H54 (cell line): ENCODE measurements around the gene ZNF280B.
A peak's percentile ranks its signal among the peaks of the same experiment; 100 is the strongest.
"Not testable (repeated sequence)": the region's sequence is repeated elsewhere in the genome, so short reads cannot be mapped to it uniquely, and the experiment has no call there.

Source experiments
- DNase-seq: peaks from one replicate; pipeline ENCODE4 v3.0.0; 2011; ENCODE audit warnings: low spot score, mixed read lengths; ENCODE audit not compliant: insufficient read length
- FAIRE-seq: peaks from 3 replicates; lab custom pipeline; 2011; peaks lifted over from hg19 to GRCh38; lab: Jason Lieb, UNC
- POLR2A ChIP-seq: IDR thresholded peaks from 2 replicates; pipeline ENCODE4 v1.6.1; 2011; ENCODE audit warnings: low read depth, mild to moderate bottlenecking, low read length

The ZNF280B gene

DNA sequence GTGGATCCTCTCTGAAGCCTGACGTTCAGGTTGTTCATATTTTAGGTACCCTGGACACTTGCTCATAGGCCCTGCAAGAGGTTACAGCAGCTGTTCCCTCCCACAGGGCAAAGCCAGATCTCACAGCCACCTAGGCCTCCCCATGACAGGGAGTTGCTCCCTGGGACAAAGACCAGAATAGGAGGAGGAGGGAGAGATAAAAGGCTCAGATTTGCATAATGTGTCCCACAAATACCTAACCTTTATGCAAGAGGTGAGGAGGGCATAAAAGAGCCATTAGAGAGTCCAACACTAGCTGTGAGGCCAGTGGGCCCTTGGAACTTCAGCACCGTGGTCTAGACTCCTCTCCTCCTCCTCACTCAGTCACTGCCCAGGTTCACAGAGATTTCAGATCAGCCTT lies 33.8 kb downstream of the ZNF280B start:
- DNase-seq, result no peak
- TF ChIP-seq POLR2A, result no peak

GRCh38 chr22:22471104-22471503 lies 37.4 kb downstream of the ZNF280B start:
- not testable (repeated sequence) for DNase-seq, FAIRE-seq

More for the DNA sequence above, 33.8 kb downstream of the ZNF280B start:
- no peak for FAIRE-seq

DNA sequence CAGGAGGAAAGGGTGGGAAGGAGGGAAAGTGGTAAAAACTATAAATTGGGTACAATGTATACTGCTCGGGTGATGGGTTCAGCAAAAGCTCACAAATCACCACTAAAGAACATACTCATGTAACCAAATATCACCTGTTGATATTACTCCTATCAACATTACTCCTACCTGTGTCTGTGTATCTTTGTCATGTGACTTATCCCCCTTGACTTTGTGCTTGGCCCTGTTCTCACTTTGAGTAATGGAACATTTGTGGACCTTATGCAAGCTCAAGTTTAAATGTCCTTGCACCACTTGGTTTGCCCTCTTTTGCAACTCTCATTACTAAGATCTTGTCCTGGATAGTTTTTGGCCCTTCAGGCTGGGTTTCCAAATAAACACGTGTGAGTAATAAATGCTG lies 39.0 kb downstream of the ZNF280B start:
- no peak for TF ChIP-seq POLR2A
- DNase-seq (no peak), FAIRE-seq (no peak)

DNA sequence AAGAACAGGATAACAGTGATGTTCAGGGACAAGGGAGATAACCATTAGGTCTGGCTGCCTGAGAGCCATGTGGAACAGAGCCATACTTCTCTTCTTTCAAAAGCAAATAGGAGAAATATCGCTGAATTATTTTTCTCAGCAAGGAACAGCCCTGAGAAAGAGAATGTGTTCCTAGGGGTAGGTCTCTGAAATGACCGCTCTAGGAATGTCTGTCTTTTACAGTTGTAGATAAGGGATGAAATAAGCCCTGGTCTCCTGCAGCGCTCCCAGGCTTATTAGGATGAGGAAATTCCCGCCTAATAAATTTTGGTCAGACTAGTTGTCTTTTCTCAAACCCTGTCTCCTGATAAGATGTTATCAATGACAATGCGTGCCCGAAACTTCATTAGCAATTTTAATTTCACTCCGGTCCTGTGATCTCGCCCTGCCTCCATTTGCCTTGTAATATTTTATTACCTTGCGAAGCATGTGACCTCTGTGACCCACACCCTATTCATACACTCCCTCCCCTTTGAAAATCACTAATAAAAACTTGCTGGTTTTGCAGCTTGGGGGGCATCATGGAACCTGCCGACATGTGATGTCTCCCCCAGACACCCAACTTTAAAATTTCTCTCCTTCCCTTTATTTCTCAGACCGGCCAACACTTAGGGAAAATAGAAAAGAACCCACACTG lies 39.6 kb downstream of the ZNF280B start:
- not testable (repeated sequence) for DNase-seq, FAIRE-seq

- DNase-seq, result no peak
- FAIRE-seq, result no peak
- TF ChIP-seq POLR2A, result no peak
Measured at GRCh38 chr22:22467112-22467511, 41.4 kb downstream of the ZNF280B start.

GRCh38 chr22:22465782-22466181 lies 42.8 kb downstream of the ZNF280B start:
- no peak for DNase-seq
- no peak for FAIRE-seq
- TF ChIP-seq POLR2A, result no peak

- no peak for TF ChIP-seq POLR2A
- FAIRE-seq (no peak), DNase-seq (no peak)
Measured at GRCh38 chr22:22465094-22465602, 43.4 kb downstream of the ZNF280B start.

GRCh38 chr22:22464541-22465054 lies 43.9 kb downstream of the ZNF280B start:
- TF ChIP-seq POLR2A, result no peak
- FAIRE-seq (no peak), DNase-seq (no peak)

- DNase-seq (peak; percentile 15), FAIRE-seq (peak; percentile 38)
- no peak for TF ChIP-seq POLR2A
Measured at GRCh38 chr22:22463855-22464540, 44.5 kb downstream of the ZNF280B start.

DNA sequence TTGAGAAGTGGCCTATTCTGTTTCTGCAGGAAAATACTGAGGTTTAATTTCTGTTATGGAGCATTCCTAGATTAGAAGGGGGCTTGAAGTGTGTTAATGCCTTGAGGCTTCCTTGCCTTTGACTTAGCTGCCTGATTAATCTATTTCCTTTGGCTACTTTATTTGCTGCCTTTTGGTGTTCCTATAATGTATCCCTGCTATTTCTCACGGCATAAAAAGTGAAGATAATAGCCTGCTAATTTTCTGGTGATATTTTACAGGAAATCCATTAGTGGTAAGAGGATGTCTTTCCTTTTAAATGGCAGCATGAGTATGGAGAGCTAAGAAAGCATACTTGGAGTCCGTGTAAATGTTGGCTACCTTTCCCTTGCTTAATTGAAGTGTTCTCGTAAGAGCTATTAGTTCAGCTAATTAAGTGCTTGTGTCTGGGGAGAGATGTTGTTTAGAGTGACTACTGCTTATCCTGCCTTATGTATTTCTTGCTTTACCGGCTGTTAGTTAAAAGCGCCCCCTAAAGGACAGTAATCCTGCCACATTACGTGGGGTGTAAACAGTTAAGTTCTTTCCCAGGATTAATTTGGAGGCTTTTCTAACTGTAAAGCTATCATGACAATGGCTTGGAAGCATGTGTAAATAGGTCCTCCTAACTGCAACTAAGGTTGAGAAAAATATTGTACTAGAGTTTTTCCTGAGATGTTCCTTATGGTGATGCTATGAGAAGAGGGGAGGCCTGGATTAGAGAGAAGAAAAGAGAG lies 45.6 kb downstream of the ZNF280B start:
- FAIRE-seq (no peak), DNase-seq (no peak)
- TF ChIP-seq POLR2A, result no peak

DNA sequence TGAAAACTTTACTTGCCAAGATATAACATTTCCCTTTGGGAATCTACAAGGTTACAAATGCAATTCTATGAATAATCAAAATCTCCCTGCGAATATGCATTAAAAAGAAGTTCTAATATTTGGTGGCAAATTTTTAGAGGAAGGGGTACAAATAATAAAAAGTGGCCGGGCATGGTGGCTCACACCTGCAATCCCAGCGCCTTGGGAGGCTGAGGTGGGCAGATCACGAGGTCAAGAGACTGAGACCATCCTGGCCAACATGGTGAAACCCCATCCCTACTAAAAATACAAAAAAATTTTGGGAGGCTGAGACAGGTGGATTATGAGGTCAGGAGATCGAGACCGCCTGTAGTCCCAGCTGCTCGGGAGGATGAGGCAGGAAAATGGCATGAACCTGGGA lies 47.0 kb downstream of the ZNF280B start:
- FAIRE-seq, result no peak
- no peak for DNase-seq
- no peak for TF ChIP-seq POLR2A

DNA sequence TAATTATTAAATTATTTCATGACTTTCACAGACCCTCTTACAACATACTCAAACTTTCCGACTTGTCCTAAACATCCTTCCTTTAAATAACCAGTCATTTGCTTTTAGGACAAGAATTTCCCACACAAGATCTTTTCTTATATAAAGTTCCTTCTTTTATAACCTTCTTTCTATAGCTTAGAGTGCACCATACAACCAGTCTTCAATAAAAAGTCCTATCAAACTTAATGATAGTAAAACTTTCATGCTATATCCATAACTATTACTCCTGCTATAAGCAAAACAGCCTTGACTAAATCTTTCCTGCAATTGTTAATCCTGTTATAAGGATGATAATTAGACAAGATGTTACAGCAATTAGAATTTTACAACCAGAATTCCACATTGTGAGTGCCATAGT lies 47.4 kb downstream of the ZNF280B start:
- no peak for DNase-seq
- FAIRE-seq, result no peak
- TF ChIP-seq POLR2A, result no peak

GRCh38 chr22:22460635-22461034 lies 47.9 kb downstream of the ZNF280B start:
- FAIRE-seq, result no peak
- peak; percentile 4 for DNase-seq
- TF ChIP-seq POLR2A, result no peak

DNA sequence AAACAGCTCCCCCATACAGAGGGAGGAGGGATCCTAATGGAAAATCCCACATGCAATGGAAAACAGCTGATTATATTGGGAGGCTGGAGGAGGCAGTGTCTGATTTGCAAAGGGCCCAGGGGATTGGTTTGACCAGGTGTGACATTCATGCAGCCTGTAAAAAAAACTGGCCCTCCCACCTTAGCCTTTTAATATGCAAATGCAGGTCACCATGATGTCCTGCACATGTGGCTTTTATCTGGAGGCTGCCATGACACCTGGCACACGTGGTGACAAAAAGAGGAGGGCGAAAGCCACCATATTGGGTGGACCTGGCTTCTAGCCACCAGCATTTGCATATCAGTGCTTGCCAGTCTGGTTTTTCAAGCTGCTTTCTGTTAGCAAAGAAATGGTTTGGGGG lies 48.5 kb downstream of the ZNF280B start:
- no peak for TF ChIP-seq POLR2A
- FAIRE-seq (no peak), DNase-seq (no peak)
